KBM-7 (cell line): Measurements from ENCODE around the gene NEO1.

Experiments used
- DNase-seq: peaks from one replicate; pipeline ENCODE4 v3.0.0-alpha.2; 2015
- in situ Hi-C: fragments of 300-500 bp; cut with MboI; formaldehyde crosslinking; loops from 2 replicates; pipeline ENCODE4 v1.14.3; 2020; ENCODE audit warnings: low sequenced_read_pairs, low pct_unique_long_range_greater_than_20kb, mixed read lengths

The NEO1 gene

DNA sequence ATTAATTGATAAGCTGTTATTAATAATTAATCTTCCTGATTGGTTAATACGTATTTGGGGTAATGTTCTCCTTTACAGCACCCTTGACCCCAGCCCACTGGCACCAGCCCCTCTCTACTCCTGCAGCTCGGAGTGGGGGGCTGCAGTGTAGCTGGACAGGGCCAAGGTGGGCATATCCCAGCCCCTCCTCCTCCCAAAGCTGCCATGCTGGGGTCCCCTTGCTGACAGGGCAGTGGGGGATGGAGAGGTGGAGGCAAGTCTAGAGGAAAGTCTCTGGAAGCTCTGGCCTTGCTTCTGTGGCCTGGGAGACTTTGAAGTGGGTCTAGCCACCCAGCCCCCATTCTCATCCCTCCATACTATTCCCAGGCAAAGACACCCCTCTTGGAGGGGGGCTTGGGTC lies 280.7 kb downstream of the NEO1 start:
- in situ Hi-C loops = no loop called here
- DNase-seq = no peak

DNA sequence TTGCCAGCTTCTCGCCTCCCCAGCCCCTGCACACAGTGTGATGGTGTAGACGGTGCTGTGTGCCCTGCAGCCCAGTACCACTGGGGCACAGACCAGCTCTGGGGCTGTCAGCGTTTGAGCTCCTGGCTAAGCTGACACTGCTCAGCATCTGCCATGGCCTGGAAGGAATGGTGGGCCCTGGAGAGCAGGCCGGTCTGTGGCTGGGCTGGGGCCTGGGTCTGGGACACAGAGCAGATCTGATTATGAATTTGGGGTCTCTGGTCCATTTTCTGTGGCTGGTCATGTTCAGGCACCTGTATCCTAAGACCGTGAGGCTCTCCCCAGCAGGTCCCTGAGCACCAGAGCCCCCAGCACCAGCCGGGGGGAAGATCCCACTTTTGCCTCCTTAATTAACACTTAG lies 281.8 kb downstream of the NEO1 start:
- no peak for DNase-seq
- in situ Hi-C loops = no loop called here

DNA sequence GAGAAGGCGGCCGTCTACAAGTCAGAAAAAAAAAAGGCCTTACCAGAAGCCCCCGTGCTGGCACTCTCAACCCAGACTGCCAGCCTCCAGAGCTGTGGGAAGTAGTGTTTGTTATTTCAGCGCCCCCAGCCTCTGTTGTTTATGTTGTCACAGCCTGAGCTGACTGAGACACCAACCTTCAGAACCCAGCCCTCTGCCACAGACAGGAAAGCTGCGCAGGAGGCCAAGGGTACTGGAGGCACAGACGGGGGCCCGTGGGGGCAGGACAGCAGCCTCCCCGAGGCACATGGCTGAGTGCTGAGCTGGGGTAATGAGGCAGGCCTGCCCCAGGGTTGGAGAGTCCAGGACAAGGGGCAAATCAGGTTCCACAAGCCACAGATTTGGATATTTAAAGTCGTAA lies 282.8 kb downstream of the NEO1 start:
- DNase-seq = no peak
- in situ Hi-C loops = no loop called here

DNA sequence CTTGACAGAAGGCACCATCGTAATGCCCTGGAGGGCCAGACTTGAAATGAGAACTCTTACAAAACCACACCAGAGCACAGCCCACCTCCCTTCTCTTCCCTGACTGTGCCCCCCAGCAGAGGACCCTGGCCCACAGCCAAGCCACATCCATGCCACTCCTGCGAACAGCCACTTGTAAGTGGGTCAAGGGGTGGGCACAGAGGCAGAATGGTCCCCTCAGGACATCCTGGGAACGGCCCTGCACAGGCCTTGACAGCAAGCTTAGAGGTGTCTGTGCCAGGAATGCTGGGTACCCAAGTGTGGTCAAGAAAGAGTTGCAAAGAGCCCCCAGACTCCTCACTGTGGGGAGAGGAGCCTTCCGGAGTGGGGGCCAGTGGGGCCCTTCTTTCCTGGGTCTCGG lies 283.2 kb downstream of the NEO1 start:
- in situ Hi-C loops = no loop called here
- no peak for DNase-seq

DNA sequence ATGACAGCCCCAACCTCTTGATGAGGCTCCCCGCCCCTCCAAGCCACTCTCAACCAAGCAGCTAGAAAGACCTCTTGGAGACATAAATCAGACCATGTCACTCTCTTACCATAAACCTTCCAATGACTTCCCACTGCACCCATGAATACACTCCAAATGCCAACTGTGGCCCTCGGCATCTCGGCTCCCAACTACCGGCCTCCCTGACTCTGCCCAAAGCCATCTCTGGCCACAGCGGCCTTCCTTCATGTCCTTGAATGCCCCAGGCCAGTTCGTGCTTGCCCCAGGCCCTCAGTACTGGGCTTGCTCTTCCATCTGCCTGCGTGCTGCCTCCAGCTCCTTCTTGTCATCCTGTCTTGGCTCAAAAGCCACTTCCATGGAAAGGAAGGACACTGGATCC lies 284.5 kb downstream of the NEO1 start:
- DNase-seq = no peak
- in situ Hi-C loops = no loop called here

DNA sequence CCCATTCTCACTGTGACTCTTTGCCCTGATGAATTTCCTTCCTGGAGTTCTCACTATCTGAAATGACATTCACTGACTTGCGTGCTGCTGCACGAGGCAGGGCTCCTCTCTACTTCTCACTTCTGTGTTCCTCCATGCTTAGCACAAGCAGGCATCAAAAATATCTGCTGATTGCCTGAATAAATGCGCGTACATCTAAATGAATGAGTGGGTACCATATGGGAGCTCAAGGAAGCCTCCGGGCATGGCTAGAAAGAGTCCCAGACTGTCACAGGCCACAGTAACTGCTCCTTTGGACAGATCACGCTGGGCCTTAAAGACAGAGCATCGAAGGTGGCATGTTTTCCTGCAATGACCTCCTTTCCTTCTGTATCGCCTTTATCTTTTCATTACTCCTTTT lies 284.9 kb downstream of the NEO1 start:
- no peak for DNase-seq
- in situ Hi-C loops = no loop called here

DNA sequence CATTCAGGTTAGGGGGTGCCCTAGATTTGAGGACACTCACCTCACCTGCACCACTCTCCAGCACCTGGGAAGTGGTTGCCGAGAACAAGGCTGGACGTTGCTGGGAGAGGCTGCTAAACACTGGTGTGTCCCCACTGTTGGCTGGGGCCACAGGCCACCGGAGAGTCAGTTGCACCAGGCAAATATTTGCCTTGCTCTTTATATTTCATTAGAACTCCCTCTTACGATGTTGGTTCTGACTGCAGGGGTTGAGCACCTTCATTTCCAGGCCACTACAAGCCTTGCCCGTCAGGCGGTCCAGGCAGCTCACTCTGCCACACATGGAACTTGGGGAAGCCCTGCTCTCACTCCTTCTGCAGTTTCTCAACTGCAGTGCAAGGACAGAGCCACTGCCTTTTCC lies 285.8 kb downstream of the NEO1 start:
- in situ Hi-C loops = no loop called here

DNA sequence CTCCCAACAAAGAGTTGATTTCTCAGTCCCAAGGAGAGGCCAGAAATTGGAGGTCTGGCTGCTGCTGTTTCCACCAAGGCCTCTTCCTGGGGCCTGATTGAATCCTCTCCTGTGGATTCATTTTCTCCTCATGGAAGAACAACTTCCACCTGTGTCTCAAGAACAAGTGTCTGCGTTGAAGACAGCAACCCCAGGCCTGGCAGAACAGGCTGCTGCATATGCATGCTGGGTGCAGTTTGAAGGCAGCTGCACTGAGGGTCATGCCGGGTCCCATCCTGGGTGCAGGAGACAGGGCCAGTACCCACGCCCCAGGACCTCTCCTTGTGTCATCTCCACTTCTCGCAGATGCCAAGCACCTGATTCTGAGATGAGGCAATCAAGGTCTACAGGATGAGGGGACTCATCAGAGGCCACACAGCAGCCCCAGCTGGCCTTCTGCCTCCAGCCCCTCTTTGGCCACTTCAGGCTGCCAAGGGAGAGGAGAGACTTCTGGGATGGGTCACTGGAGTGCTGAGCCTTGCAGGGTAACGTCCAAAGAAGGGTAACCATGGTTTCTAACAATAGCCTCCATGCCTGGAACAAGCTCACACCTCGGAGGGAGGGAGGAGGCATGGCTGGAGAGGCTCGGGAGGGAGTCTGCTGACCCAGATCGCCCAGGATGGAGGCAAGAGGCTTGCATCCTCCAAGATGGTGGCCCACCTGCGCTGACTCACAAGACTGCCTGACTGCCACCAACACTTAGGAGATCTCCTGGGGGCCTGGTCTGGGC lies 286.5 kb downstream of the NEO1 start:
- DNase-seq = no peak
- in situ Hi-C loops = no loop called here

More for the DNA sequence above, 285.8 kb downstream of the NEO1 start:
- DNase-seq = no peak

DNA sequence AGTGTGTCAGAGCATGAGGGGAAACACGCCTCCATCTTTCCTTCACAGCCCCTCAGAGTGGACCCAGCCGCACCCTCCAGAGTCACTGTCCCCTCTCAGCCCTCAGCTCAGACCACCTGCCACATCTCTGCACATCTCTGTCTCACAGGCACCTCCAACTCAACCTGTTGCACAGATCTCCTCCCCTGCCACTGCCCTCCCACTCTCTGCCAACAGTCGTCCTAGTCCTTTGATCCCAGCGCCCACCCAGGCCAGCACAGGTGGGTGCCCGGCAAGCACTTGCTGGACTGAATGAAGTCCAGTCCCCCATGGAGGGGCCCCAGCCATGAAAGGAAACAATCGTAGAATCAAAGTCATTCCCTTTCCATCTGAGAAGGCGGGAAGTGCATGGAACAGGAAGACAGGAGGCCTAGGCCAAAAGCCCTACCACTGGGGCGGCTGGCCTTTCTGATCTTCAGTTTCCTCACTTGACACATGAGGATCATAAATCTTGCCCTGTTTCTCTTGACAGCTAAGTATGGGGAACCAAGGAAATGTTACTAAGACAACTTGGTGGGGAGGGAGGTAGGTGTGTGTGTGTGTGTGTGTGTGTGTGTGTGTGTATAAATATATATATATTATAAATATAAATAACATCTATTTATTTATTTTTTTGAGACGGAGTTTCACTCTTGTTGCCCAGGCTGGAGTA lies 288.4 kb downstream of the NEO1 start:
- DNase-seq = no peak
- in situ Hi-C loops = no loop called here

DNA sequence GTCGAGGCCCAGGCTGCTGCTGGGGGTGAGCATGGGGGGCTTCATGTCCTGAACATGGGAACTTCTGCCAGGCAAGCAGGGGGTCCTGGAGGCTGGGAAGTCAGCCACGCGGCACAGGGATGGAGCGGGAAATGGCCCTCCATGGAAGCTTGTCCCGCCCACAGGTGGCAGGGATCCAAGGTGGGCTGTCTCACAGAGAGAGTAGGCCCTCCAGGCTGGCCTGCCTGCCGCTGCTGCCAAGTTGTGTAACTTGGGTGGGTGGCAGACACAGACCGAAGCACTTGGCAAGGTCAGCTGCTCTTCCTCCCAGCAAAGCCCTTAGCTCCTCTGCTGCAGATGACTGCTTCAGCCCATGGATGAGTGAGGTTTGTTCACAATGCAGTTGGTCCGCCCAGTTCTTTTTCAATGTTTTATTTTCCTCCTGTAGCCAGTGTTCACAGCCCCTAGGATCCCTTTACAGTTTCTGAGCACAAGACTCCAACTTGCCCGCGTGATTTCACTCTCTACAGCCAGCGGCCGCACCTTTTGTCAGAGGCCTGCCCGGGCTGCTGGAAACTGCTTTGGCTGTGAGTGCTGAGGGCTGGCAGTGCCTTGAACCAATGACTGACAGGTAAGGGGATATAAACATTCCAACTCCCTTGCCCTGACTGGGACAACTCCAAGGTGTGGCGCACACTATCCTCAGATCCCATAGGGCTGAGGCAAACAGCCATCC lies 289.8 kb downstream of the NEO1 start:
- DNase-seq = no peak
- in situ Hi-C loops = no loop called here

DNA sequence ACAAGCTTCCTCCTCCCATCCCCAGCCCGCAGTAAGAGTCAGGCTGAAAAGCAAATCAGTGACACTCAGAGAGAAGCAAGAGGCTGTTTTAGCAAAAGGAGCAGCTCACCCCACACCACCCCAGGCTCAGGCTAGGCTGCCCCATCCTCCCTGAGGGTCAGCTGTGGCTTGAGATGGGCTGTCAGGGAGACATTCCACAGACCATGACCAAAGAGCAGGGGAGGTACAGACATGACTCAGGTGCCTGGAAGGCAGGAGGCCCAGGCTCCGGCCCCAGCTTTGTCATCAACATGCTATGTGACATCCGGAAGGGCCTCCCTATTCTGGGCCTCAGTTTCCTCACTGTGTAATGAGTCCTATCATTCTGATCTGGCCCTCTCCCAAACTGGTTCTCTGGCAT lies 291.8 kb downstream of the NEO1 start:
- DNase-seq = no peak
- in situ Hi-C loops = no loop called here

DNA sequence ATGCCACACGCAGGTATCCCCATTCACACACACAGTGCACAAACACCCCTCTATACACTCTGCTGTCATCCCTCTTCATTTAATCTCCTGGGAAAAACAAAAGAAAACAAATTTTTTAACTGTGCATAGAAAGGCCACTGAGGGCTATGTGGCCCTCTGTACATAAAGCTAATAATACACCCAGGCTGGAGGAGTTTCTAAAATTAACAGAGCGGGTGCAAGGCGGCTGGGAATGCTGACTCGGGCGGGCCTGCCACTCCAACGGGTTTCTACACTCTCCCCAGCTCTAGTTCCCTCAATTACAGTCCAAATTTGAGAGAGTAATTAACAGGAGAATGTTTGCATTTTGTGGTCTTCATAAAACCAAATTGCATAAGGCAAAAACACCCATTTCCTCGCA lies 293.4 kb downstream of the NEO1 start:
- in situ Hi-C loops = no loop called here
- no peak for DNase-seq

DNA sequence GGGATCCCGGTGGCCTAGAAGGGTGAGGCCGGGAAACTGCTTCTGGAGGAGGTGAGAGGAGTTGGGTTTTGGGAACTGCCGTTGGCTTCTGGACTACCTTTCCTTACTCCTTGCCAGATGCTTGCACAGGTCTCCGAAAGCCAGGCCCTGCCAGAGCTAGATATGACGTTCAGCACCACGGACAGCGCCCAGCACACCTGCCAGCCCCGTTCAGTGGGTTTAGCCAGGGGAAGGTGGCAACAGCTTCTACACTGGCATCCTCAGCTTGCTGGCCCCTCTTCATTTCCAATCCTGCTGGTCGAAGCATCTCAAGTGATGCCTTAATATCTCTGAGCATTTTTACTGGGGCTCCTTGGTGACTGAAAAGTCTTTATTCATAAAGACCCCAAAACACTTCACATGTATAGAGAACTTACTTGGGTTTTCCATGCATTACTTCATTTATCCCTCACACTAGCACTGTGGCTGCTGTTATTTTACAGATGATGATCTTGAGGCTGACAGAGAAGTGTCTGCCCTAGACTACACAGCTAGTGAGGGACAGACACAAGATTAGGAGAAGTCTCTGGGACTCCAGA lies 294.6 kb downstream of the NEO1 start:
- DNase-seq = peak; percentile 68
- in situ Hi-C loops = no loop called here

DNA sequence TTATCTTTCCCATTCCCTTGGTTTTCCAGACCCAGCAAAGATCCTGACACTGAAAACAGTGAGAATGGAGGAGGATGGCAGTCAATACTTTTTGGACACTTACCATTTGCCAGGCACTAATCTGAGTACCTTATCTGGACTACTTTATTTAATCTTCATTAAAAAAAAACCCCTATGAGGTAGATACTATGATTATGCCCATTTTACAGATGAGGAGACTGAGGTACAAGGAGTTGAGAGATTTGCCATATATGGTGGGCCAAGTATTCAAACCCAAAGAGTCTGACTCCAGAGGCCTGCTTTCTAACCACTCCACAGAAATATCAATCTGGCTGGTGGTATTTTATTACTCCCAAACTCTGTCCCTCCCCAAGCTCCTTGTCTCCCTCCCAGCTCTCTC lies 296.9 kb downstream of the NEO1 start:
- in situ Hi-C loops = no loop called here
- no peak for DNase-seq

DNA sequence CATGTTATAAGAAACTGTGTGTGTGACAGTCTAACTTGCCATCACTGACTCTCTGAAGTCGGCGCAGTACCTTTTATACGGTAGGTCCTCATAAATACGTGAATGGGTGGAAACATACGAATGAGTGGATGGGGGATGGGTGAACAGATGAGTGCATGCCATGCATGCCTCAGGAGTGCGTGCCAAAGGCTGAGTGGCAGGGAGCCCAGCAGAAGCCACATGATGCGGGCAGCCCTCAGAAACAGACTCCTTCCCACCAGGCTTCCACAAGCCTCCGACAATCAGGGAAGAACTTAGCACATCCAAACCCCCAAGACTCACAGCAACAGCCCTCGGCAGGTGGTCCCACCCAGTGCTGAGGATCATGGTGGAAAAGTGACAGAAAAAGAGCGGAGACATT lies 299.8 kb downstream of the NEO1 start:
- DNase-seq = no peak
- in situ Hi-C loops = no loop called here

DNA sequence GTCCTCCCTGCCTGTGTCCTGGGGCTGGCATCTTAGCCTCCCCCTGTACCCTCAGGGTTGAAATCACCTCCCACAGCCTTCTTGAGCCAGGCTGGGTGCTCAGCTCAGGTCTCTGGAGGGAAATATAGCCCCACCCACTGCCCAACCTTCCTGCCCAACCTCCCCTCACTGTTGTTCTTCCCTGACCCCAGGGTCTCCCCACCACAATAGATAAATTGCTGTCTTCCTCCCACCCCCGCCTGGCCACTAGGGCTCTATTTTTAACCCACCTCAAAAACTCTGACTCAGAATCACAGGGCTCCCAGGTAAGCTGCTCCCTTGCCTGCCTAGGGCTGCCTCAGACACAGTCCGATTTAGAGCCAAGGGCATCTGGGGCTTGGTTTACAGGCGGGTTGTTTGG lies 301.5 kb downstream of the NEO1 start:
- in situ Hi-C loops = no loop called here
- DNase-seq = no peak

DNA sequence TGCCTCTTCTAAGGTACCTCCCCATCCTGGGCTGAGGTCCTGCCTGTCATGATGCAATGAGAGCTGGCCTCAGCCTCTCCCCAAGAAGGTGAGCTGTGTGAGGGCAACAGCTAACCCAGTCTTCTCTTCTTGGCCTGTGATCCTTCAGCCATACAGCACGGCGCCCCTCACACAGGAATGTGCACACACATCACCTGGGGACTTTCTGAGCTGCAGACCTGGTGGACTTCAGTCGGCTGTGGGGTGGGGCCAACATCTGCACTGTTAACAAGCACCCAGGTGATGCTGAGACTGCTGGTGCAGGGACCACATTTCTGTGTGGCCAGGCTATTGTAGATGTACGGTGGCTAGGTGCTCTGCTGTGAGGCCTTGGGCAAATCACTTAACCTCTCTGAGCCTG lies 302.0 kb downstream of the NEO1 start:
- no peak for DNase-seq
- in situ Hi-C loops = no loop called here
